Midbrain (tissue), 1 donor: ENCODE measurements around the gene ACSM6.
"Not testable (repeated sequence)": the region's sequence is repeated elsewhere in the genome, so short reads cannot be mapped to it uniquely, and the experiment has no call there.

ENCODE experiments used
- DNase-seq: peaks from one replicate; lab custom pipeline; 2025; lab: John Stamatoyannopoulos, UW

Gene ACSM6

DNA sequence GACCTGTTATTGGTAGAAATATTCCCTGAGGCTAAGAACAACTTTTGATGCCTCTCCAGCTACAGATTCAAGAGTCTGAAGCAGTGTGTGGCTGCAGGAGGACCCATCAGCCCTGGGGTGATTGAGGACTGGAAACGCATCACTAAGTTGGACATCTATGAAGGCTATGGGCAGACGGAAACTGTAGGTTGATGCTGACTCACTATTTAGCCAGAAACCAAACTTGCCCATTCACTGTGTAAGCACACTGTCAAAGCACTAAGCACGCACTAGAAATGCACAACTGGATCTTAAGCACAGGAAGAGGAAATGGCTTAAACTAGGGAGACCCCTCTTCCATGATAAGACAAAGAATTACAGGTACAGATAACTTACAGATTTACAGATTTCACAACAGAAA, 20.8 kb downstream of the ACSM6 start:
- DNase-seq, result no peak

- no peak for DNase-seq
Observed at GRCh38 chr10:95217476-95217875, 23.4 kb downstream of the ACSM6 start.

DNA sequence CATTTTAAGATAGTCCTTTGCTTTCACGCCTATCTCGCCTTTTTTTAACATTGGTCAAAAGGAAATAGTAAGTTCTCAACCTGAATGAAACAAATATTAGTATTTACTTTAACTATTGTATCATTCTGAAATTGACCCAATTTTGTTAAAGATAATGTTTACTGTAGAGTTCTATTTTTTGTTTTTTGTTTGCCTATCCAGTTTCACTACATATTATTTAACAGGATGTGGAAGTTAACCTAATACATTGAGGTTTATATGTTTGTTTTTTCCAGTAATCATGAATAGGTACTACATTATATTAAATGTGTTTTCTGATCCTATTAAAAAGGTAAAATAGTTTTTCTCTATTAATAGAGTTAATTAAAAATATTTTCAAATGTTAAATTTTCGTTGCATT, 26.5 kb downstream of the ACSM6 start:
- DNase-seq, result no peak

- DNase-seq, result no peak
Observed at GRCh38 chr10:95221124-95221523, 27.1 kb downstream of the ACSM6 start.

DNA sequence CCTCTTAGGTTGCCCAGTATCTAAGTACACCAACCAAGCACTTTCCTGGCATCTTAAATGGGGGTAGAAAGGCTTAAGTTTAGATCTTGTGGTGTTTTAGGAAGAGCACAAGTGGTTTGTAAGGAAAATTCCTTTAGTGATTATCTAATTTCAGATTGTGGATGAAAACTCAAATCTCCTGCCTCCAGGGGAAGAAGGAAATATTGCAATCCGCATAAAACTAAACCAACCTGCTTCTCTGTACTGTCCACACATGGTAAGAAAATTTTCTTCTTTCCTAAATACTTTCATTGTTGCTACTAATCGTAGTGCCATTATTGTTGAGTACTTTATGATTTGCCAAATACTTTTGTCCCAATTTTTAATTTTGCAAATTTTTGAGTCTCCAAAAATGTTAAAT, 31.1 kb downstream of the ACSM6 start:
- no peak for DNase-seq

DNA sequence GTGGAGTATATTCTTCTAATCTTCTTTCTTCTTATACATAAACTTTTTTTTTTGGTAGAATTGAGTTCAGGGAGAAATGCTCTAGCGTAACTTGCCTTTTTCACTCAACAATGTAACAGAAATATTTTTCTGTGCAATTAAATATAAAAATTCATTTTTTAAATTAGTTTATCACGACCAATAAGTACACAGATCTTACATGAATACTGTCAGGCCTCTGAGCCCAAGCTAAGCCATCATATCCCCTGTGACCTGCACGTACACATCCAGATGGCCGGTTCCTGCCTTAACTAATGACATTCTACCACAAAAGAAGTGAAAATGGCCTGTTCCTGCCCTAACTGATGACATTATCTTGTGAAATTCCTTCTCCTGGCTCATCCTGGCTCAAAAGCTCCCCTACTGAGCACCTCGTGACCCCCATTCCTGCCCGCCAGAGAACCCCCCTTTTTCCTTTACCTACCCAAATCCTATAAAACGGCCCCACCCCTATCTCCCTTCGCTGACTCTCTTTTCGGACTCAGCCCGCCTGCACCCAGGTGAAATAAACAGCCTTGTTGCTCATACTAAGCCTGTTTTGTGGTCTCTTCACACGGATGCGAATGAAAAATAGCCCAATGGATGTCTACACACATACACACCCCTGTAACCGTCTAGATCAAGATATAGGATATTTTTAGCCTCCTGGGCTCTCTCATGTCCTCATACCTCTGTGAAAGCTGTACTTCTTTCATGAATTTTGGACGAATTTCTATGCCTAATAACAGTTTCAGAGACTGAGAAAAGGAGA, 35.1 kb downstream of the ACSM6 start:
- DNase-seq, result not testable (repeated sequence)

DNA sequence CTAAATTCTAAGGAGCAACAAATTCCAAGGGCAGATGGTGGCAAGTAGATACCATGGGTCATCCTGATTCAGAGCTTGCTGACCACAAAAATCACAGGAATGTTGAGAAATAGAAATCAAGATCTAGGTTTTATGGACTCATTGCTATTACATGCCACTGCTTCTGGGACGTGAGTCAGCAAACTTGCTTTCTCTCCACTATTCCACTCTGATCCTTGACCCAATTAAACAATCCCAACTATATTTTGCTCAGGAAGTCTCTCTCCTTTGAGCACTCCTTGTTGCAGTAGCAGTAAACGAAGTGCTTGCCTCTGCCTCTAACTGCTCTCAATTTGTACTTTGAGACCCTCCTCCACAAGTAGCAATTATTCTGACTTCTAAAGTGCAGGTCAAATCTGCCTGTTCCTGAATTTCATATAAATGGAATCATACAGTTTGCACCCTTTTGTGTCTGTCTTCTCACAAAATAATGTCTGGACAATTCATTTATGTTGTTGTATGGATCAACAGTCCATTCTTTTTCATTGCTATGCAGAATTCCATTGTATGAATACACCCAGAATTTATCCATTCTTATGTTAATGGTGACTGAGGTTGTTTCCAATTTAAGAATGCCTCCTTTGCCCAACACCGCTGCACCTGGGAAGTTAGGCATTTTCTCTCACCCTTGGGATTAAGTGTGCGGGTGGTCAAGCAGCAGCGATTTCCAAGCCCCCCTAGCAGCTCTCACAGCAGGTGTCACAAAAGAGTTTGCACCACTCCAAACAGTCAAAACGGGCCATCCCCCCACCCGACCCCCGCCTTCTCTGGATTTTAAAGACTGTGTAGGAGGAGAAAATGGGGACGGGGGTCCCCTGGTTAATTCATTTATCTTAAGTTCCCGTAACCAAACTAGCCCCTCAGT, 35.9 kb downstream of the ACSM6 start:
- DNase-seq, result no peak

DNA sequence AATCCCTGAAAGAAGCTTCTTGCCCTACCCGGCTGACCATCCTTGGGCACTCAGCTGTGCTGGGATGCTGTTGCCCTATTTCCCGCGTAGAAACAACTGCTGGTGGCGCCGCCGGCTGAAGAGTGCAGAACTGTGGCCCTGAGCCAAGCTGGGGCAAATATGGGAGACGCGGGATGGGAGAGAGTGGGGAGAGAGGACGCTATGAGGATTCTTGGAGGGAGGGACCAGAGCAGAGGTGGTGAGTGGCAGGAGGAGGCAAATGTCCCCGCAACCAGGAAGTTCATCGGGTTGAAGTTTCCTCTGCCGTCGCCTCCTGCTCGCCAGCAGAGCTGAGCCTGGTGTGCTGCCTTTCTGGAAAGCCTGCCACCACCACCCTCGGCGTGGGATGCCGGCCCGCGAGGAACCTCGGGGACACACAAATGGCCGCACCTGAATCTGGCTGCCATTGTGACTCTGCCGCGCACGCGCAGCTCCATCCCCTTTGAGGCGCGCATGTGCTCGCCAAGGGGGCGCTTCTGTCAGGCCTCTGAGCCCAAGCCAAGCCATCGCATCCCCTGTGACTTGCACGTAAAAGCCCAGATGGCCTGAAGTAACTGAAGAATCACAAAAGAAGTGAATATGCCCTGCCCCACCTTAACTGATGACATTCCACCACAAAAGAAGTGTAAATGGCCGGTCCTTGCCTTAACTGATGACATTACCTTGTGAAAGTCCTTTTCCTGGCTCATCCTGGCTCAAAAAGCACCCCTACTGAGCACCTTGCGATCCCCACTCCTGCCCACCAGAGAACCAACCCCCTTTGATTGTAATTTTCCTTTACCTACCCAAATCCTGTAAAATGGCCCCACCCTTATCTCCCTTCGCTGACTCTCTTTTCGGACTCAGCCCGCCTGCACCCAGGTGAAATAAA, 36.9 kb downstream of the ACSM6 start:
- DNase-seq, result not testable (repeated sequence)

DNA sequence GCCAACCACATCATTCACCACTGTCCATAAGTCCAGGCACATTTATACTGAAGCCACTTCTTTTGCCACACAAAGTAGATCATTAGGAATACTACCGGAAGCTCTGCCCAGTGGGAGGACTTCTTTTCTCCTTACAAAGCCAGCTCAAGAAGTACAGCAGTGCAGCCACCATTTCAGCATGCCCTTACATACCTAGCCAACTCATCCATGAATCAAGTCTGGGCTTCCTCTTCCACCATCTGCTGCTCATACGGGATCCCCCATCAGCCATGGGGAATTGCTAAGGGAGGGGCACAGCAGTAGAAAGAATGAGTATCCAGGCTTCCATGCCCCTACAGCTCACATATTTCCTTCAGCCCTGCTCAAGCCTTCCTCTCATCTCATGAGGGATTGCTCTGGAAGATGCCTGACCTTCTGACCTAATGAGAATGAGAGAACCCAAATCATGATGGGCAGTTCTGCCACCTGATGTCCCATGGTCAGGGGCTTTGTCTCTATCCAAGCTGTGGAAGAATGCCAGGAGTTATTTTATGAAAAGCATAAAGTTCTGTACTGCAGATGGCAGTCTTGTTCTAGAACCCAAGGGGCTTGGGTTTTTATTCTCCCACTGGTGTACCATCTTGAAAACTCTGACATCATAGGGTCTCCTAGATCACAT, 39.5 kb downstream of the ACSM6 start:
- DNase-seq, result no peak

DNA sequence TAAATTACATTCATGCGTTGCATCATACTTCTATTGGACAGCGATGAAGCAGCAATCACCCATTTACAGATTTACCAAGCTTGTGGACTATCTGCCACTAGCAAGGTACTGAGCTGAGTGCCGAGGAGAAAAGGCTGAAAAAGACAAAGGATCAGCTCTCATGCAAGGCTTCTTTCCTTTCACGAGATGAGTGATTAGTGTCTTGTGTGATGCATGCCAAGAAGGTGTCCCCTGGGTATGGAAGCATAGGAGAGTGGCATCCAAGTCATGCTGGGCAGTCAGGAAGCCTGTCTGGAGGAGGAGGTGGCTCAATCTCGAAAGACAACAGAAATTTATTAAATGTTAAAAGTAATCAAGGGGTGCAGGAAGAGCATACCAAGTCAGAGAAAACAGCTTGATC, 40.9 kb downstream of the ACSM6 start:
- no peak for DNase-seq

GRCh38 chr10:95235676-95236067, 41.6 kb downstream of the ACSM6 start:
- DNase-seq, result no peak

DNA sequence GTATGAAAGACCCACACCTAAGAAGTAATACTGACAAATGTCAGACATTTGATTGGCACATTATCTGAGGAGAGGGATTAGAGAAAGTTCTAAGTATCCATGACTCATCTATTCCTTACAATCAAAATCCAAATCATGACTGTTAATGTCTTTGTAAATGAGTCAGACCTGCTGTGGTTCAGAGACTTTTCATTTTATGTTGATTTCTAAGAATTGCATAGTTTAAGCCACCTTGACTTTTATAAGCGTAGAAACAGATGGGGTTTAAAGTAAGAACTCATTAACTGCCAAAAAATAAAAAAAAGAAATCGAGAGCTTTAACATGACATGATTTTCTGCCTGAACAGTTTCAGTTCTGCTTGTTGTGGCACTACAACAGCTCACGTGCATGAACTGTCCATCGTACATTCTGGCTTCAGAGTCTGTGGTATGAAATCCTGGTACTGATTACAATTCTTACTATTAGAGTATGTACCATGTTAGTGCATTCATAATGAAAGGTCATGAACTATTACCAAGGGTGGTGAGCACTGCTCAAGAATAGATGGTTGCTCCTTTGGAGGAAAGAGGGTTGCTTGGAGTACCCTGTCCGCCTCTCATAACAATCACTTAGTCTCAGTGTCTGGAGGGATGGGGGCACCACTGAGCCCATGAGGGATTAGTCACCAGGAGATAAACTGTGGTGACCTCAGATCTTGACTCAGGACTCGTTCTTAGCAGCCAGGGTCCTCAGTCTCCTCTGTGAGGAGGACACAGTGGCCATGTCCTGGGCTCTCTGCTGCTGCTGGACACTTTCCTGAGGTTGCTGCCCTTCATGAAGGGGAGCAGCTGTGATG, 42.2 kb downstream of the ACSM6 start:
- no peak for DNase-seq

DNA sequence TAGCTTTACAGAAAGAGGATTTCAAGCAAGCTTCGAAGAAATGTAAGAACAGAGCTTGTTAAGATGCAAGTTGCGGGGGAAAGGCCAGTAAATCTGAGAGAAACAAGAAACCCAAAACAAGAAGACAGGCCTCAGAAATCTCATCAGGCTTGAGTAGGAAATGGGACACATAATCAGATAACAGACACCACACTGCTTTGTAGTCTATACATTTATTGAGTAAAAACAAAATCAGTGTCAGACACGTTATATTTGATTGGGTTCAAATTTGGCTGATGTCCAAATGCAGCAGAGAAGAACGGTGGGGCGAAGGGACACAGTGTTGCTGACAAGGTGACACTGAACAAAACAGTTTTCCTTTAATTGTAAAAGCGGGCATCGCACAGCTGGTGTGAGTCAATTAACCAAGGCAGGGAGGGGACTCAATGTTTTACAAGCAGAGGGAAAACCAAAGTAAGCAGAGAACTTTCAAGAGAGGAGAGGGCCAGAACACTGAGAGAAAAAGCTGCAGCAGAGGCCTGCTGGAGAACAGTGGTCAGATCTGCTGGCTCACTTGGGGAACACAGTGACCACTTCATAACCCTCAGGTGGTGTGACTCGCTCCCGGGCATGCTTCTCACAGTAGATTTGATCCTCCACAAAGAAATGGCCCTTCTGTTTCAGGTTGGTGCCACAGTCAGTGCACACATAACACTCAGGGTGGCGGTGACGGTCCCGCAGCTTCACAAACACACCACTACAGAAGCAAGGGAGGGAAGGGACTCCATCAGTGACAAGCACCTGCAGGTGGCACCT, 43.5 kb downstream of the ACSM6 start:
- no peak for DNase-seq

DNA sequence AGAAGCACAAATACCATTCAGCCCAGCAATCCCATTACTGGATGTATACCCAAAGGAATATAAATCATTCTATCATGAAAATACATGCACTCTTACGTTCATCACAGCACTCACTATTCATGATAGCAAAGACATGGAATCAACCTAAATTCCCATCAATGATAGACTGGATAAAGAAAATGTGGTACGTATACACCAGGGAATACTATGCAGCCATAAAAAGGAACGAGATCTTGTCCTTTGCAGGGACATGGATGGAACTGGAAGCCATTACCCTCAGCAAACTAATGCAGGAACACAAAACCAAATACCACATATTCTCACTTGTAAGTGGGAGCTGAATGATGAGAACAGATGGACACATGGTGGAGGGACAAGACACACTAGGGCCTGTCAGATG, 46.1 kb downstream of the ACSM6 start:
- DNase-seq, result not testable (repeated sequence)

DNA sequence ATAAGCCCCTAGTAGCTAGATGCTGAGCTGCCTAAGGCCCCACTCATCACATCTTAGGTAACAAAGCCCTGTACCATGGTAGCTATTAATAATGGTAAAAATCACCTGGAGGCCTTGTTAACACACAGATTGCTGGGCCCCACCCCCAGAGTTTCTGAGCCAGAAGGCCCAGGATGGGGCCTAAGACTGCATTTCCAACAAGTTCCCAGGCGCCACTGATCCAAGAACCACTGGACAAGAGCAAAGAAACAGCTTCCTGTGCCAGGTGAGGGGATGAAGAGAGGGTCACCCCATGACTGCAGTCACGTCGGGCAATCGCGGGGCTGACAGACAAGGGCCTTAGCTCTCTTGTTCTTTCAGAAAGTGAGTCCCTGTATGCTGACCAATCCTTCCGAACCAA, 46.8 kb downstream of the ACSM6 start:
- DNase-seq, result no peak

DNA sequence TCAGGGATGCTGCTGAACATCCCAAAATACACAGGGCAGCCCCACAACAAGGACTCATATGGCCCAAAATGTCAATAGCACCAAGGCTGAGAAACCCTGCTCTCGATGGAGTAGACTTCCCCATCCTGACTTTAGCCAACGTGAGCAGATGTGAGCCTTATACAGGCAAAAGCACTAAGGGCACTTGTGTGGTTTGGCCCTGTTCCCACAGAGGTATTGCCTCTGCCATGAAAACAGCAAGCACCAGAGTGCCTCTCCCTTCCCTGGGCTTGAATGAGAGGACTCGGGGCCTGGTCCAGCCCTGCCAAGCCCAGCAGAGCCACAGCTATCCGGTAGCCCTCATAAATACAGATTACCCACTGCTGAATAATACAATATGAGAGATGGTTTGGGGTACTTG, 47.5 kb downstream of the ACSM6 start:
- DNase-seq, result no peak

DNA sequence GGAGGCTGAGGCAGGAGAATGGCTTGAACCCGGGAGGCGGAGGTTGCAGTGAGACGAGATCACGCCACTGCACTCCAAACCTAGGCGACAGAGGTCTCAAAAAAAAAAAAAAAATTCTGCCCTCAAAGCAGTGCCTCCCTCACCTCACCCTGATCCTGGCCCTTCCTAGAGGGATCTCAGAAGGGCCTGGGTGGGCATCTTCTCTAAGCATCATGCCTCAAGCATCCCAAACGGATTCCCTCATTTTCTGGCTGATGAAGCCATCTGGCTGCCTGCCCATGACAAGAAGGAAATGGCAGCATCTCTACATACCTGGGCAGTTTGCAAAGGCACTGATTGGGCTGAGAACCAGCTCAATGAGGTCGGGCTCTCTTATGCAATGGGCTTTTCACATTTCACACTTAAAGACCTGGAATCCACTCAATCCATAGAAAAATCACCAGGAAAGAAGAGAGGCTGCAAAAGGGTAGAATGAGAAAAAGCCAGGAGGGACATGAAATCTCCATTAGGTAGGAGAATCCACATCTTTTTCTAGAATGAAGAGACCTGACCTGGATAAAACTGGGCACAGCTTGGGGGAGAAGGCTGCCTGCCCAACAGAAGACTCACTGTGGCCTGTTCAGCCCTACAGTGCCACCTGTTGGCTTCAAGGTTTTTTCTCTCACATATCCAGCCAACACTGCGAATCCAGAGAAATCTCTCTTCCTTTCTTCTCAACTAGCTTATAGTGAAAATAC, 48.7 kb downstream of the ACSM6 start:
- peak; percentile 3 for DNase-seq

- DNase-seq, result no peak
Observed at GRCh38 chr10:95243318-95243617, 49.2 kb downstream of the ACSM6 start.

GRCh38 chr10:95244152-95244551, 50.1 kb downstream of the ACSM6 start:
- DNase-seq, result no peak
